Stimulated activated memory B cell treated with anti-CD40 and anti-IgM and Interleukin-4, amounts not matched to agents 10 μg/mL and 1 μg/mL and 100 μg/mL, for 72 hours (primary cell): ENCODE results near the gene ADARB1.

Experiments used
- ATAC-seq: fragments of 150-1000 bp; cut with Tn5 transposase; 2 replicates; pipeline ENCODE4 v1.10.0; 2021
- H3K27ac Mint-ChIP-seq: one replicate; pipeline ENCODE4 v1.8.0; 2022; ENCODE audit warnings: mild to moderate bottlenecking, mixed read lengths
- H3K27me3 Mint-ChIP-seq: one replicate; pipeline ENCODE4 v1.8.0; 2022; ENCODE audit warnings: mixed read lengths
- H3K36me3 Mint-ChIP-seq: one replicate; pipeline ENCODE4 v1.8.0; 2022; ENCODE audit warnings: mixed read lengths
- H3K4me1 Mint-ChIP-seq: one replicate; pipeline ENCODE4 v1.8.0; 2022; ENCODE audit warnings: mixed read lengths
- H3K4me3 Mint-ChIP-seq: one replicate; pipeline ENCODE4 v1.8.0; 2022; ENCODE audit warnings: mild to moderate bottlenecking, moderate library complexity, mixed read lengths
- H3K9me3 Mint-ChIP-seq: one replicate; pipeline ENCODE4 v1.8.0; 2022; ENCODE audit warnings: mixed read lengths

ADARB1 gene

DNA sequence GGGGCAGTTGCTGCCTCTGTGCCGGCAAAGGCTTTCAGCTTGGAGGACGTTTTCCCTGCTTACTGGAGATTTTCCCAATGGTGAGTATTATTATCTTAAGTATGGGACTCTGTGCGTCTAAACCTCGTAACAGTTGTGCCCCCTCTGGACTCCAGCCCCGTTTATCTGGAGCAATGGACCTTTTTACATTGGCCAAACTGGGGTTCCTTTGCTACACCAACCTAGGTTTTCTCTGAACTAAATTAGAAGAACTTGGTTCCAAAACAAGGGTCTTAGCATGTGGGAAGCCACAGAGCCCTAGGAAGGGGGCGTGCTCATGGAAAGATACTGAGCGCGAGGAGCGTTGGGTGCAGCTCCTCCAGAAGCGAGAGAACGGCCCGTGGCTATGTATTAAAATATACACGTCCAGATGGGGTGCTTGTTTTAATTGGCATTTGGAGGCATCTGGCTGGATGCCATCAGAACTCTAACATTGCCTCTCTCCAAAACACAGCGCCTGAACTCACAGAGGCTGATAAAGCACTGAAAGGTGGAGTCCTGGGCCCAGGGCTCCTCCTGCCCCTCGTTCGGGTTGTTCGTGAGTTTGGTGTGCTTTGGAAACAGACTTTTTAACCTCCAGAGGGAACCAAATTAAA, 184.9 kb downstream of the ADARB1 start:
- Mint-ChIP-seq H3K4me1 (peaks cover 16% of the 10 kb centered on the region), H3K27me3 (peaks cover 17% of the 10 kb centered on the region), H3K9me3 (no peaks in the 10 kb centered on the region), H3K36me3 (peaks cover 13% of the 10 kb centered on the region), H3K4me3 (no peak overlapping the region), H3K27ac (no peak overlapping the region)
- no peak for ATAC-seq

DNA sequence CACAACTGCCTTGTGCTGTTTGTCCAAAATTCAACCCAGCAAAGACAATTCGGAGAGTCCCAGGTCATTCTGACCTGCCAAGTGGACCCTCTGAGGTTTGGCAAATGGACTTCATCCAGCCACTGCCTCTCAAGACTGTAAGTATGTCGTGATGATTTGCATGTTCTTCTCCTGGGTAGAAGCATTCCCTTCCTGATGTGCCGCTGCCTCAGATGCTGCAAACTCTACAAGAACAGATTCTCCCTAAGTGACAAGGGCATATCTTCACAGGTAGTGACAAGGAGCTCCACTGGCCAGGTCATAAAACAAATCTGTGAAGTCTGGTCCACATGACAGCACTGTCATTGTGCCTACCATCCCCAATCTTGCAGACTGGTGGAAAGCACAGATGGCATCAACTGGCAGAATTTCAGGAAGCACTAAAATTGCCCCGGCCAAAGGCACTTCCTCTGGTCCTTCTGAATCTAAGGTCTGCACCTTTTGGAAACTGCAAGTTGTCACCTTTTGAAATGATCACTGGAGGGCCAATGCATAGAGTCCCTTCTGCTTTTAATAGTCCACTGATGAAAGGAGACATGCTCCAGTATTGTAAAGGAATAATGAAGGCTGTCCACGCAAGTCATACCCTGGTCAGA, 185.9 kb downstream of the ADARB1 start:
- H3K36me3 Mint-ChIP-seq, result peaks cover 21% of the 10 kb centered on the region
- H3K27me3 Mint-ChIP-seq, result peaks cover 7% of the 10 kb centered on the region
- no peak overlapping the region for H3K4me3 Mint-ChIP-seq
- no peak for ATAC-seq
- no peaks in the 10 kb centered on the region for H3K9me3 Mint-ChIP-seq
- no peak overlapping the region for H3K27ac Mint-ChIP-seq
- peaks cover 7% of the 10 kb centered on the region for H3K4me1 Mint-ChIP-seq

DNA sequence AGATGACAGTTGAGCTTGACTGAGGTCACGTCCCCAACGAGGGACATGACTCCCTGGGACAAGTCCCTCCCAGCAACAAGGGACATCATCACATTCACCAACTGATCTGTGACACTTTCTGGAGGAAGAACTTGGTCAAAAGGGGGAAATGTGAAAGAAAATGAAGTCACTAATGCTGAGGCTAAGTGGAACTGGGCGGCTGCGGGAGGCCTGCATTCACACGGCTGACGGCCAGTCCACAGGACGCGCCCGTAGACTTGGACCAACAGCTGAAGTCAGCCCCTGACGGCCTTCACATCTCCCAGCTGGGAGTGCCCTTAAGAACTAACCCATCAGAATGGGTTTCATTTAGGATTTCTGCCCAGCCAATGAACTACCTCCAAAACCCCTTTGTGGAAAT, 186.7 kb downstream of the ADARB1 start:
- no peak overlapping the region for H3K27ac Mint-ChIP-seq
- H3K4me3 Mint-ChIP-seq, result no peak overlapping the region
- no peaks in the 10 kb centered on the region for H3K9me3 Mint-ChIP-seq
- peaks cover 4% of the 10 kb centered on the region for H3K4me1 Mint-ChIP-seq
- no peak for ATAC-seq
- peaks cover 4% of the 10 kb centered on the region for H3K27me3 Mint-ChIP-seq
- H3K36me3 Mint-ChIP-seq, result peaks cover 28% of the 10 kb centered on the region

DNA sequence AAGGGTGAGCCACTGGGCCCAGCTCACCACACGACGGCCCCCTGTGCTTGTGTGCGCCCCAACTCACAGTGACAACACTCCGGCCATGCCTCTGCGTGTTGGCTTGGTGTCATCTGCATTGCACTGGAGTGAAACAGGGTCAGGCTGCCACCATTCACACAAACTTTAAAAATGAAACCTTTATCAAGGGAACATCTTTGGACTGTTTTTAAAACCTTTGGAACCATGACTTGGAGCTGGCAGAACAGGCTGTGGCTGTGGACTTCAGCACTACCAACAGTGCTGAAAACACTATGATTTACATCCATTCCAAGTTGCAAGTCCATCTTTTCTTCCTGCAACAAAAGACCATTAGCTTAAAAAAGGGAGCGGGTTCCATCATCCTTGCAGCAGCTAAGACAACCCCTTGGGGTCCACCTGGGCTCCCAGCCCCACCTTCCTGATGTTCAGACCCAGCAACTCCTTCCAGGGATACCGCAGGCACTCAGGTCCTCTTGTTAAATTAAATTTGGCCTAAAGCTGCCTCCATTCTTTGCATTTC, 187.7 kb downstream of the ADARB1 start:
- H3K9me3 Mint-ChIP-seq, result no peaks in the 10 kb centered on the region
- H3K27me3 Mint-ChIP-seq, result no peaks in the 10 kb centered on the region
- no peak overlapping the region for H3K27ac Mint-ChIP-seq
- no peak overlapping the region for H3K4me3 Mint-ChIP-seq
- peaks cover 38% of the 10 kb centered on the region for H3K36me3 Mint-ChIP-seq
- no peaks in the 10 kb centered on the region for H3K4me1 Mint-ChIP-seq
- no peak for ATAC-seq

DNA sequence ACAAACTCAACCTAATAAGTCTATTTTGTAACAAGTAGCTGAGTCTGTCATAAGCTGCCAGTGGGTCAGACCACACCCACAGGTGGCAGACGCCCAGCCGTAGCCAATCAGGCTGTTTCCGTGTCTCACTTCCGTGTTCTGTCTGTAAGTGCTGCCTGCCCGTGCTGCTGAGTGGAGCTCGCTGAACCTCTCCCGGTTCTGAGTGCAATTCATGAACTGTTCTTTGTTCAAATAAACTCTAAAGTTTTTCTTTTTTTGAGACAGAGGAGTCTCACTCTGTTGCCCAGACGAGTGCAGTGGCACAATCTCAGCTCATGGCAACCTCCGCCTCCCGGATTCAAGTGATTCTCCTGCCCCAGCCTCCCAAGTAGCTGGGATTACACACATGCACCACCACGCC, 188.2 kb downstream of the ADARB1 start:
- Mint-ChIP-seq H3K36me3 (peaks cover 43% of the 10 kb centered on the region), H3K27ac (no peak overlapping the region), H3K9me3 (no peaks in the 10 kb centered on the region), H3K4me1 (no peaks in the 10 kb centered on the region), H3K4me3 (no peak overlapping the region), H3K27me3 (no peaks in the 10 kb centered on the region)
- no peak for ATAC-seq

DNA sequence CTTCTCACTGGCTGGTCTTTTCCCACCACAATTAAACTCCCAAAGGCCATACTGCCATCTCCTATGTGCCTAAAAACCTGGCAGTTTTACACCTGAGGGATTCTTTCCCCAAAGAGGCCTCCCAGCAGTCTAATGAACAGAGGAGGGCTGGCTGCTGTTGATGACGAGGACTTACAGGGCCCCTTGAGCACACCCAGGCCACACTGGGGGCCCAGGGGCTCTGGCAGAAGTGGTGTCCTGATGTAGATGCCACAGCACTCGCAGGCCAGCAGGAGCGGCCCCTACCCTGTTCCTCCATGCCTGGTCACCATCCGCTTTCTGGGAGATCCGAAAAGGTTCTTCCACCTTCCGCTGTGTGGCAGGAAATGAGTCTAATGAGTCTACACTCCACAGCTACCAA, 189.2 kb downstream of the ADARB1 start:
- ATAC-seq, result no peak
- Mint-ChIP-seq H3K4me3 (no peak overlapping the region), H3K9me3 (no peaks in the 10 kb centered on the region), H3K27me3 (no peaks in the 10 kb centered on the region), H3K36me3 (peaks cover 48% of the 10 kb centered on the region), H3K27ac (no peak overlapping the region), H3K4me1 (no peaks in the 10 kb centered on the region)

DNA sequence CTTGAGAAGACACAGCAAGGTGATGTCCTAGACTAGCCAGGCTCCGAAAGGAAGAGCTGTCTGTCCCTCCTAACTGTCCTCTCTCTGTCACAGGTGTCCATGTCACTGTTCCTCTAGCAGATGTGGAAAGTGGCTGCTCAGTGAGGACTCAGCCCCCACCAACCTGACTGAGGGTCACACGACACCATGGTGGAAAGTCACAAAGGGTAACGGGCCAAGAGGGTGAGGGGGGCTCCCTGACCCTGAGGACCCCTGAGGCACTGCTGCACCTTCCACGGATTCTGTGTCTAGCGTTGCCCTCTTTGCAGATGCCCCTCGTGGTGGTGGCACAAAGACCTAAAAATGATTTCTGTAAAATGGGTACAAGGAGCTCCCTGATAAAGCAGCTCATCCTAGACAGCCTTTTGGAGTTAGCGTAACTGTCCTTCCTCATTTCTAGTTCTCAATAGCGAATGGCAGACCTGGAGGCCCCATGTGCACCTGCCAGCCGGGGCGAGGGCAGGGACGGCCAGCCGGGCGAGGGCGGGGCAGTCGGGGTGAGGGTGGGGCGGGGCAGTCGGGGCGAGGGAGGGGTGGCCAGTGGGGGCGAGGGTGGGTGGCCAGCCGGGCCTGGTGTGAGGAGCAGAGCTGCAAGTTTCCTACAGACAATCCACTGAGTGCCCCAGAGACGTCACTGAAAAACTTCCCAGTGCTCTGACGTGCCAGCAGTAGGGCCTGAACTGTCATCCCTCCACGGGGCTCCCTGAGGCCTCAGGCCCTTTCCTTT, 189.9 kb downstream of the ADARB1 start:
- Mint-ChIP-seq H3K36me3 (peaks cover 48% of the 10 kb centered on the region), H3K27me3 (no peaks in the 10 kb centered on the region), H3K4me1 (no peaks in the 10 kb centered on the region), H3K4me3 (no peak overlapping the region), H3K27ac (no peak overlapping the region), H3K9me3 (no peaks in the 10 kb centered on the region)
- ATAC-seq, result no peak

DNA sequence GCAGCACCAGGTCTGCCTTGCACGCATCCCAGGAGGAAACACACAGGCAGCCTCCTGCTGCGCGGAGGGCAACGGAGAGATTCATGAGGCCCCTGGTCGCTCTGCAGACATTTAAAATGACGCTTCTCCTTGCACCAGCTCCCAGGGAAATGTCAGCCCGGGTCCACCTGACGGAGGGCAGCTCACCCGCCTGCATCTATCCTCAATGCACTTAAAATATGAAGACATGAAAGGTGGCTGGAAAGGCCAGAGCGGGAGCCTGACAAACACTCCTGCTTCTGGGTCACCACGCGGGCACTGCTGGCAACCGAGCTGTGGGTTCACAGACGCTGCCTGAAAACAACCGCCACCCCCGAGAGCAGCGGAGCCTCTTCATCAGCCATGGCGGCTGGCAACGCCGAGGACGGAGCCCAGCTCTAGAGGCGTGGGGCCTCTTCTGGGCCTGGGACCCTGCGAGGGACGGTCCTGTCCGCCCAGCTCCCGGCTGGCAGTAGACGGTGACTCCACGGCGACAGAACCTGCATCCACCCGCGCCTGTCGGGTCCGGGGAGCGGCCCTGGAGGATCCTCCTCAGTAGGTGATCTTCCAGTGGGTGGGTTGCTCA, 190.6 kb downstream of the ADARB1 start:
- no peak overlapping the region for H3K27ac Mint-ChIP-seq
- no peaks in the 10 kb centered on the region for H3K27me3 Mint-ChIP-seq
- H3K9me3 Mint-ChIP-seq, result no peaks in the 10 kb centered on the region
- H3K36me3 Mint-ChIP-seq, result peaks cover 48% of the 10 kb centered on the region
- H3K4me1 Mint-ChIP-seq, result no peaks in the 10 kb centered on the region
- no peak overlapping the region for H3K4me3 Mint-ChIP-seq
- ATAC-seq, result no peak

DNA sequence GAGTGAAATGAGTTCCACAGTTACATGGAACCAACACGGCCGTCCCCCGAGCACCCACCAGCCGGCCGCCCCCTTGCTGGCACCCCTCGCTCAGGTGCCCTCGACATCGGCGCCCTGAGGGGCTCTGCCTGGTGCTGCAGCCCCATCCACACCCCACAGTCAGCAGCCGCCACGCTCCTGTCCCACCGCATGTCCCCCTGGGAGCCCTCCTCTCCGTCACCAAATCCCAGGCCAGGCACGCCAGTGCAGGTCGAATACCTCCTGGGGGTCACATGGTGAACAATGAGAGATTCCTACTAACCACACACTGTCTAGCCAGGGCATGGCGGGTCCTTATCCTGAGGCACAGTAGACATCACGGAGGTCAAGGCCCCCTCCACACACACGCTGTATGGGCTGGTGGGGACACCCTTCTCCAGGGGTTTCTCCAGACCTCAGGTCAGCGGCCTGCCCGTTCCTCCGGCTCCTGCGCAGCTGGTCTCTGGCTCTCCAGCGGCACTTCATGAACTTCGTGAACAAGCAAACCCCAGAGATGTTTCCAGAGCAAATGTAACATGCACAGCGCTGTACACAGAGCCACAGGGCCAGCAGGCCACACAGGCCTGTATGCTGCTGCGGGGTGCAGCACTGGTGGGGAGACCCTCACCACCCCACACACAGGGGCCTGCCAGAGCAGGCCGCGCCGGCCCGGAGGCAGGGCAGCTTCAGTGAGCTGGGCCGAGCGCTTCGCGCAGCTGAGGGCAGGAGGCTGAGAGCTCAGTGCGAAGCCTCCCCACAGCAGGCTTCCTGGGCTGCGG, 191.5 kb downstream of the ADARB1 start:
- Mint-ChIP-seq H3K27me3 (no peaks in the 10 kb centered on the region), H3K27ac (no peak overlapping the region), H3K4me1 (no peaks in the 10 kb centered on the region), H3K36me3 (peaks cover 48% of the 10 kb centered on the region), H3K4me3 (no peak overlapping the region), H3K9me3 (no peaks in the 10 kb centered on the region)
- no peak for ATAC-seq

DNA sequence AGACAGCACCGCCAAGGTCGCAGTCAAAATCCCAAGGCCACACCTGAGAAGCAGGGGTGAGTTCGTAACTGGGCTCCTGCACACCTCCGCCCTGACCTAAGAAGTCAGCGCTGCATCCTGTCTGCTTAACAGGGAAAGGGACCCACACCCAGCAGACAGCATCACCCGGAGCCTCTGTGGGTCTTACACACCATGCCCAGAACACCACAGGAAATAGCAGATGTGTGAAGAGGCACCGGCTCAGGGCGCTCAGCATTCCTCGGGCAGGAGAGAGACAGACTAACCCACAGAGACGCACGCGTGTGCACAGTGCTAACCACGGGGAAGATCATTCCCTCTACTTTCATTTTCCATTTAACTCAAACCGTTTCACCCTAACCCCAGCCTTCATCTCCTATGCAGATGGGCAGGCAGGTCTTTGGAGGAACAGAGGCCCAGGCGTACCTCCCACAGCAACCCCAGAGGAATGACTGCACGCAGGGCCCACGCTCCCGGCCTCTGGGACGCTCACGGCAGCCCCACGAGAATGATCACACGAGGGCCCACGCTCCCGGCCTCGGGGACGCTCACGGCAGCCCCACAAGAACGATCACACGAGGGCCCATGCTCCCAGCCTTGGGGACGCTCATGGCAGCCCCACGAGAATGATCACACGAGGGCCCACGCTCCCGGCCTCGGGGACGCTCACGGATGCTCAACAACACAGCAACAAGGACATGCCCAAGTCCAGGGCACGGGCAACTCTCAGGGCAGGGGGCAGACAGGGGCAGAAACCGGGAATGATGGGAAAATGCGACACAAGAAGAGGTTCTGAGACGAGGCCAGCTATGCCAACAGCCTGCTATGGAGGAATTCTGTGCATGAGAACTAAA, 192.4 kb downstream of the ADARB1 start:
- ATAC-seq, result no peak

DNA sequence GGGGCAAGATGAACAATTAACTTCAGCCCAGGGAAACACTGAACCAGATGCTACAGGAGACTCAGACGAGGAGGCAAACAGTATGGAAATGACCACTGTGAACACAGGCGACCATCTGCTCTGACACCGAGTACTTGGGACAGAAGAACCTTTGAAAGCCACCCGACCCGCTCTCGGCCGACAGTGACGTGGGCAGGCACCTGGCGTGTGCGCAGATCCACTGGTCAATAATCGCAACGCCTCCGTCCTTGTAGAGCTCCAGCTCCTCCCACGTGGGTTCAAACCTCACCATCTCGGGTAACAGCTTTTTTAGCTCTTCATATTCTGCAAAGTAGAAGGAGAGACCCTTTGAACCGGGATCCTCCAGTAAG, 193.0 kb downstream of the ADARB1 start:
- no peaks in the 10 kb centered on the region for H3K4me1 Mint-ChIP-seq
- H3K36me3 Mint-ChIP-seq, result peaks cover 48% of the 10 kb centered on the region
- no peaks in the 10 kb centered on the region for H3K27me3 Mint-ChIP-seq
- ATAC-seq, result no peak
- no peak overlapping the region for H3K27ac Mint-ChIP-seq
- no peaks in the 10 kb centered on the region for H3K9me3 Mint-ChIP-seq
- no peak overlapping the region for H3K4me3 Mint-ChIP-seq

More for the DNA sequence above, 192.4 kb downstream of the ADARB1 start:
- no peaks in the 10 kb centered on the region for H3K27me3 Mint-ChIP-seq
- H3K4me3 Mint-ChIP-seq, result peak overlapping the region; percentile 21
- H3K9me3 Mint-ChIP-seq, result no peaks in the 10 kb centered on the region
- H3K4me1 Mint-ChIP-seq, result no peaks in the 10 kb centered on the region
- peaks cover 48% of the 10 kb centered on the region for H3K36me3 Mint-ChIP-seq
- H3K27ac Mint-ChIP-seq, result no peak overlapping the region

DNA sequence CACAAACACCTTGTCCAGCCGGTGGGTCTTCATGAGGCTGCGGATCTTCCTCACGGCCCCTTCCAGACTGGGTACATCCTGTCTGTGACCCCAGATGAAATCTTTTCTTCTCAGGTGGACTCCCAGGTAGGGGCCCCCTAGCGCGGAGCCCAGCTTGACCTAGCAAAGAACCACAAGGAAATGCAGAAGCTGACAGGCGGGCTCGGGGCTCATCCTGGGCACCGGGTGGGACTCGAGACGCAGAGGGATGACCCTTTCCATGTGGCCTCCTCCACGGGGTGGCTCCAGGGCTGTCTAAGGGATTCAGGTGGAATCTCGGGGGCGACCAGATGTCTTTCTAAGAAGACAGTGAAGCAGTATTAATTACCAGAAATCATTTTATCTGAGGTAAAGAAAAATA, 195.5 kb downstream of the ADARB1 start:
- Mint-ChIP-seq H3K36me3 (peaks cover 31% of the 10 kb centered on the region), H3K4me3 (no peak overlapping the region)
- ATAC-seq, result no peak

DNA sequence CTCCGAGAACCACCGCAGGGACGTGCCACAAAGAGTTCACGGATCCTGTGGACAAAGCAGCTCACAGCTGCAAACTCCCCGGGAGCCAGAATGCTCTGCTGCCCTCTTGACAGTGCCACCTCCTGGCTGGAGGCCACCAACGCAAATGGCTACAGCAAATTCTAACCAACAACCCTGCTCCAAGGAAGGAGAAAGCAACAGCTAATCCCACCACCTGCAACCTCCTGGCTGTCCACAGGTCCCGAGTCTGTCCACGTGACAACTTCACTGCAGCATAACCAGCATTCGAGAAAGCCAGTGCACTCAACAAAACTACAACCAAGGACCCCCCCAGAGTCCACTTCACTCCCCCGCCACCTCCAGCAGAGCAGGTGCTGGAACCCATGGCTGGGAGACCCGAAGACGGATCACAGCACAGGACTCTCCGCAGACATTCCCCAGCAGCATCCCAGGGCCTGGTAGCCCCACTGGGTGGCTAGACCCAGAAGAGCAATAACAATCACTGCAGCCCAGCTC, 196.0 kb downstream of the ADARB1 start:
- no peak for ATAC-seq
- Mint-ChIP-seq H3K4me3 (no peak overlapping the region), H3K36me3 (peaks cover 28% of the 10 kb centered on the region), H3K27ac (no peak overlapping the region), H3K9me3 (no peaks in the 10 kb centered on the region), H3K4me1 (no peaks in the 10 kb centered on the region), H3K27me3 (no peaks in the 10 kb centered on the region)

More for the DNA sequence above, 195.5 kb downstream of the ADARB1 start:
- Mint-ChIP-seq H3K4me1 (no peaks in the 10 kb centered on the region), H3K9me3 (no peaks in the 10 kb centered on the region), H3K27ac (no peak overlapping the region), H3K27me3 (no peaks in the 10 kb centered on the region)
